ENCODE data around the gene REEP2.
A peak's percentile ranks its signal among the peaks of the same experiment; 100 is the strongest.

The REEP2 gene

GRCh38 chr5:138448481-138449398 is 9.9 kb downstream of the REEP2 start:
- DNase-seq, result no peak

- peak; percentile 75 for DNase-seq
Observed at GRCh38 chr5:138449501-138450239, 10.8 kb downstream of the REEP2 start.

- DNase-seq, result no peak
Observed at GRCh38 chr5:138450971-138451370, 12.1 kb downstream of the REEP2 start.

GRCh38 chr5:138452720-138453119 is 13.9 kb downstream of the REEP2 start:
- DNase-seq, result no peak

GRCh38 chr5:138453590-138453989 is 14.7 kb downstream of the REEP2 start:
- no peak for DNase-seq

GRCh38 chr5:138454121-138454520 is 15.3 kb downstream of the REEP2 start:
- DNase-seq, result no peak

- no peak for DNase-seq
Observed at GRCh38 chr5:138455232-138455930, 16.5 kb downstream of the REEP2 start.

GRCh38 chr5:138457531-138458275 is 18.8 kb downstream of the REEP2 start:
- no peak for DNase-seq

- no peak for DNase-seq
Observed at GRCh38 chr5:138458384-138458783, 19.5 kb downstream of the REEP2 start.

GRCh38 chr5:138458856-138459255 is 20.0 kb downstream of the REEP2 start:
- no peak for DNase-seq

- DNase-seq, result peak; percentile 82
Observed at GRCh38 chr5:138459311-138459933, 20.6 kb downstream of the REEP2 start.

- DNase-seq, result no peak
Observed at GRCh38 chr5:138460032-138460693, 21.3 kb downstream of the REEP2 start.

GRCh38 chr5:138461343-138462125 is 22.7 kb downstream of the REEP2 start:
- DNase-seq, result no peak

- DNase-seq, result no peak
Observed at GRCh38 chr5:138463419-138464007, 24.7 kb downstream of the REEP2 start.

- DNase-seq, result peak; percentile 85
Observed at GRCh38 chr5:138464008-138464387, 25.1 kb downstream of the REEP2 start.

- DNase-seq, result peak; percentile 94
Observed at GRCh38 chr5:138464388-138465260, 25.8 kb downstream of the REEP2 start.

- DNase-seq, result peak; percentile 96
Observed at GRCh38 chr5:138465261-138466124, 26.6 kb downstream of the REEP2 start, which contains the start of gene EGR1. Gene EGR1, plus strand, starts transcription at chr5:138465479. Its CDS starts 283 bp downstream, at chr5:138465762.
